Measurements from ENCODE around the gene ICA1. TPM values are rescaled to one million over a fixed set of nuclear protein-coding genes. Genes with fewer than 3 reads are reported as not detected.

Gene ICA1
- total RNA-seq, 1 donor from 2014 or later, result 54.9 TPM

DNA sequence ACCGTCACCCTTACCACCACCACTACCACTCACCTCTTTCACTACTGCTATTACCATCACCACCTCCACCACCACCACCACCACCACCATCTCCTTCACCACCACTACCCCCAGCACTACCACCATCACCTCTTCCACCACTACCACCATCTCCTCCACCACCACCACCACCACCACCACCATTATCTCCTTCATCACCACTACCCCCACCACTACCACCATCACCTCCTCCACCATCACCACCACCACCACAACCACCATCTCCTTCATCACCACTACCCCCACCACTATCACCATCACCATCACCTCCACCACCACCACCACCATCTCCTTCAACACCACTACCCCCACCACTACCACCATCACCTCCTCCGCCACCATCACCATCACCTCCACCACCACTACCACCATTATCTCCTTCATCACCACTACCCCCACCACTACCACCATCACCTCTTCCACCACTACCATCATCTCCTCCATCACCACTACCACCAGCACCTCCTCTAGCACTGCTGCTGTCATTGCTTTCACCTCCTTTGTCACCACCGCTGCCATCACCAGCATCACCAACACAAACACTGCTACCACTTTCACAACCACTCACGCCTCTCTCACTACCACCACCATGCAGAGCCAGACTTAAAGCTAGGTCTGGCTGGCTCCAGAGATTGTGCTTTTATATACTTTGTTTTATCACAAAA lies 109.3 kb downstream of the ICA1 start:
- Histone ChIP-seq H3K36me3 (peaks cover 21% of the 10 kb centered on the region), H3K4me1 (peaks cover 12% of the 10 kb centered on the region), H3K27ac (replicated peaks) (no peak overlapping the region), H3K9me3 (replicated peaks) (no peaks in the 10 kb centered on the region), H3K27me3 (ENCODE audit: low read depth) (no peaks in the 10 kb centered on the region), H3K4me3 (no peak overlapping the region)
- no peak for TF ChIP-seq CTCF (IDR thresholded peaks at IDR 0.05; ENCODE audit: borderline replicate concordance)
- DNase-seq, result no peak
- intact Hi-C loops (cut with micrococcal nuclease), result no loop called here

DNA sequence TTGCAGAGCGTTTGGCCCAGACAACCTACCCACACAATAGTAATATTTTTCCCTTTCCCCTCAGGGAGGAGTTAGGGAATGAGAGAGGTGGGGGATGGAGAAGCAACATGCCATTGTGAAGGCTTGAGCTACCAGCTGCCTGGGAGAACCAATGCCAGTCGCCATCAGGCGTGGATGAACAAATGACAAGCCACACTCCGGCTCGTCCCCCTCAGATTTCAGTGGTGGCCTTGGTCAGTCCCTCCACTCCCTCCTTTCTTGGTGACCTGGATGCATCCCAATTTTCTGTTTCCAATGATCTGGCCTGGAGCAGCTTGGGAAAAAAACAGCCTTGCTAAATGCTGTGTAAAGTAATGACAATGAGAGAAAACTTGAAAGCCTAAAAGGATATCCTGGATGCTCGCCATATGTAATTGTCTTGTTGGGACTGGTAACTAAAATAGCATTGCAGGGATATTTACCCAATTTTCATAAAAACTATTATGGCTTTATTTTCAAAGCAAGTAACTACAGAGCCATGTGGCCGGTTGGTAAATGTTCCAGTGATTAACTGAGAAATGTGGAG lies 110.7 kb downstream of the ICA1 start:
- DNase-seq, result no peak
- intact Hi-C loops (cut with micrococcal nuclease), result no loop called here
- peaks cover 13% of the 10 kb centered on the region for H3K36me3 ChIP-seq
- H3K4me1 ChIP-seq, result peaks cover 21% of the 10 kb centered on the region
- no peaks in the 10 kb centered on the region for H3K9me3 ChIP-seq (replicated peaks)
- no peak for TF ChIP-seq CTCF (IDR thresholded peaks at IDR 0.05; ENCODE audit: borderline replicate concordance)
- H3K27me3 ChIP-seq (ENCODE audit: low read depth), result no peaks in the 10 kb centered on the region
- no peak overlapping the region for H3K4me3 ChIP-seq
- no peak overlapping the region for H3K27ac ChIP-seq (replicated peaks)

GRCh38 chr7:8149222-8149621 lies 112.7 kb downstream of the ICA1 start:
- no peak for TF ChIP-seq CTCF (IDR thresholded peaks at IDR 0.05; ENCODE audit: borderline replicate concordance)
- no peaks in the 10 kb centered on the region for H3K9me3 ChIP-seq (replicated peaks)
- H3K27ac ChIP-seq (replicated peaks), result no peak overlapping the region
- no peak overlapping the region for H3K4me3 ChIP-seq
- no peaks in the 10 kb centered on the region for H3K27me3 ChIP-seq (ENCODE audit: low read depth)
- peaks cover 24% of the 10 kb centered on the region for H3K4me1 ChIP-seq
- intact Hi-C loops (cut with micrococcal nuclease), result no loop called here
- H3K36me3 ChIP-seq, result no peaks in the 10 kb centered on the region
- DNase-seq, result no peak

GRCh38 chr7:8147760-8148463 lies 114.1 kb downstream of the ICA1 start:
- Histone ChIP-seq H3K36me3 (peaks cover 11% of the 10 kb centered on the region), H3K27ac (replicated peaks) (no peak overlapping the region), H3K9me3 (replicated peaks) (no peaks in the 10 kb centered on the region), H3K27me3 (ENCODE audit: low read depth) (no peaks in the 10 kb centered on the region), H3K4me3 (no peak overlapping the region), H3K4me1 (peaks cover 24% of the 10 kb centered on the region)
- no peak for DNase-seq
- intact Hi-C loops (cut with micrococcal nuclease), result no loop called here
- no peak for TF ChIP-seq CTCF (IDR thresholded peaks at IDR 0.05; ENCODE audit: borderline replicate concordance)

- DNase-seq, result no peak
- H3K4me3 ChIP-seq, result no peak overlapping the region
- peaks cover 12% of the 10 kb centered on the region for H3K36me3 ChIP-seq
- intact Hi-C loops (cut with micrococcal nuclease), result no loop called here
- H3K4me1 ChIP-seq, result peaks cover 24% of the 10 kb centered on the region
- no peak for TF ChIP-seq CTCF (IDR thresholded peaks at IDR 0.05; ENCODE audit: borderline replicate concordance)
- H3K27me3 ChIP-seq (ENCODE audit: low read depth), result no peaks in the 10 kb centered on the region
- no peaks in the 10 kb centered on the region for H3K9me3 ChIP-seq (replicated peaks)
- no peak overlapping the region for H3K27ac ChIP-seq (replicated peaks)
Observed at GRCh38 chr7:8146788-8147413, 115.1 kb downstream of the ICA1 start.
